GM21786 (cell line): ENCODE measurements around the gene REM2.

Experiments
- ATAC-seq: cut with Tn5 transposase; IDR thresholded peaks from one replicate; pipeline ENCODE4 v1.9.1; 2021; ENCODE audit not compliant: unreplicated experiment

REM2 gene

DNA sequence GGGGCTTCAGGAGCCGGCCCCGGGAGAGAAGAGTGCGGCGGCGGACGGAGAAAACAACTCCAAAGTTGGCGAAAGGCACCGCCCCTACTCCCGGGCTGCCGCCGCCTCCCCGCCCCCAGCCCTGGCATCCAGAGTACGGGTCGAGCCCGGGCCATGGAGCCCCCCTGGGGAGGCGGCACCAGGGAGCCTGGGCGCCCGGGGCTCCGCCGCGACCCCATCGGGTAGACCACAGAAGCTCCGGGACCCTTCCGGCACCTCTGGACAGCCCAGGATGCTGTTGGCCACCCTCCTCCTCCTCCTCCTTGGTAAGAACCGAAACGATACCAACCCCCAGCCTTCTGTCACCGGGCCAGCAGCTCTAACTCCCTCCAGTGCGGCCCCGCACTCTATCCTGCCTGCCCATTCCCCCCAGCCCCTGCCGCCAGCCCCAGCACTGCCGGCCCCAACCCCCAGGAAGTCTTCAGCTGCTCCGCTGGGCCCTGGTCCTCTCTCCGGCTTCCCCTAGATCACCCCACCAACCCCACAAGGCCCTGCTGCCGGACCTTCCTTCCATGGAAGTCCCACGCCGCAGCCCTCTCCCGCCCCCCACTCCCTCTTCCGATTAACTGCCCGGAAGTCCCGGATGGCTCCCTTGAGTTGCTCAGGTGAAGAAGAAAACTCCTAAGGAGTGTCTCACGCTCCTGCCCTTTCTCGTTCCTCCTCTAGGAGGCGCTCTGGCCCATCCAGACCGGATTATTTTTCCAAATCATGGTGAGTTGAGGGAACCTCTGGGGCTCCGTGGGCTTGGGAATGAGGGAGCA lies 10.8 kb upstream of the REM2 start:
- peak; percentile 20 for ATAC-seq

DNA sequence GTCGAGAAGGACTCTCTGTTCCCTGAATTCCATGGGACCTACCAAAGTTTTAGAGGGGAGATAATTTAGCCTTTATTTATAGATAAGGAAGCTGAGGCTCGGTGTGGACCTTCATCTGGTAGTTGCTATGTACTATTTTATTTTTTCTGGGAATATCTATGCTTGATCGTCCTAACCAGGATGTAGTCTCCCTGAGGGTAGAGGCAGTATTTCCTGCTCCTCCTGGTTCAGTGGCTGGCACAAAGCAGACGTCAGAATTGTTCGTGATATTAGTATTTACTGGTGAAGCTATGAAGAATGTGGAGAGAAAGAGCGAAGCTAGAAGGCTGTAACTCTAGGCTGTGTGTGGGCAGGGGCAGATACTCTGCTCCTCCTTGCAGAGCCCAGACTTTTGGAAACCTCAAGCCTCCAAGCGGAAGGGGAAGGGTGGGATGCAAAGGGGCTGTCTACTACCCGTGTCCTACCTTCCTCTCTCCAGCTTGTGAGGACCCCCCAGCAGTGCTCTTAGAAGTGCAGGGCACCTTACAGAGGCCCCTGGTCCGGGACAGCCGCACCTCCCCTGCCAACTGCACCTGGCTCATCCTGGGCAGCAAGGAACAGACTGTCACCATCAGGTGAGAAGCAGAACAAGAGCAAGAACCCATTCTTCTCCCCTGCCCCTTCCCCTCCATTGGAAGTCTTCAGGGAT lies 10.0 kb upstream of the REM2 start:
- ATAC-seq = no peak

DNA sequence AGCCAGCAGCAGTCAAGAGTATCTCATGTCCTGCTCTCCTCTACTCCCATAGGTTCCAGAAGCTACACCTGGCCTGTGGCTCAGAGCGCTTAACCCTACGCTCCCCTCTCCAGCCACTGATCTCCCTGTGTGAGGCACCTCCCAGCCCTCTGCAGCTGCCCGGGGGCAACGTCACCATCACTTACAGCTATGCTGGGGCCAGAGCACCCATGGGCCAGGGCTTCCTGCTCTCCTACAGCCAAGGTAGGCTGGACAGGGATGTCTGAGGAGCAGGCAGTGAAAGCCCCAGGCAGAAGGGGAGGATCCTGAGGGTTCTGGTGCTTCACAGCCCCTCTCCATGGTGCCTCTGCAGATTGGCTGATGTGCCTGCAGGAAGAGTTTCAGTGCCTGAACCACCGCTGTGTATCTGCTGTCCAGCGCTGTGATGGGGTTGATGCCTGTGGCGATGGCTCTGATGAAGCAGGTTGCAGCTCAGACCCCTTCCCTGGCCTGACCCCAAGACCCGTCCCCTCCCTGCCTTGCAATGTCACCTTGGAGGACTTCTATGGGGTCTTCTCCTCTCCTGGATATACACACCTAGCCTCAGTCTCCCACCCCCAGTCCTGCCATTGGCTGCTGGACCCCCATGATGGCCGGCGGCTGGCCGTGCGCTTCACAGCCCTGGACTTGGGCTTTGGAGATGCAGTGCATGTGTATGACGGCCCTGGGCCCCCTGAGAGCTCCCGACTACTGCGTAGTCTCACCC lies 7.8 kb upstream of the REM2 start:
- ATAC-seq = no peak

DNA sequence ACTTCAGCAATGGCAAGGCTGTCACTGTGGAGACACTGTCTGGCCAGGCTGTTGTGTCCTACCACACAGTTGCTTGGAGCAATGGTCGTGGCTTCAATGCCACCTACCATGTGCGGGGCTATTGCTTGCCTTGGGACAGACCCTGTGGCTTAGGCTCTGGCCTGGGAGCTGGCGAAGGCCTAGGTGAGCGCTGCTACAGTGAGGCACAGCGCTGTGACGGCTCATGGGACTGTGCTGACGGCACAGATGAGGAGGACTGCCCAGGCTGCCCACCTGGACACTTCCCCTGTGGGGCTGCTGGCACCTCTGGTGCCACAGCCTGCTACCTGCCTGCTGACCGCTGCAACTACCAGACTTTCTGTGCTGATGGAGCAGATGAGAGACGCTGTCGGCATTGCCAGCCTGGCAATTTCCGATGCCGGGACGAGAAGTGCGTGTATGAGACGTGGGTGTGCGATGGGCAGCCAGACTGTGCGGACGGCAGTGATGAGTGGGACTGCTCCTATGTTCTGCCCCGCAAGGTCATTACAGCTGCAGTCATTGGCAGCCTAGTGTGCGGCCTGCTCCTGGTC lies 7.2 kb upstream of the REM2 start:
- no peak for ATAC-seq

DNA sequence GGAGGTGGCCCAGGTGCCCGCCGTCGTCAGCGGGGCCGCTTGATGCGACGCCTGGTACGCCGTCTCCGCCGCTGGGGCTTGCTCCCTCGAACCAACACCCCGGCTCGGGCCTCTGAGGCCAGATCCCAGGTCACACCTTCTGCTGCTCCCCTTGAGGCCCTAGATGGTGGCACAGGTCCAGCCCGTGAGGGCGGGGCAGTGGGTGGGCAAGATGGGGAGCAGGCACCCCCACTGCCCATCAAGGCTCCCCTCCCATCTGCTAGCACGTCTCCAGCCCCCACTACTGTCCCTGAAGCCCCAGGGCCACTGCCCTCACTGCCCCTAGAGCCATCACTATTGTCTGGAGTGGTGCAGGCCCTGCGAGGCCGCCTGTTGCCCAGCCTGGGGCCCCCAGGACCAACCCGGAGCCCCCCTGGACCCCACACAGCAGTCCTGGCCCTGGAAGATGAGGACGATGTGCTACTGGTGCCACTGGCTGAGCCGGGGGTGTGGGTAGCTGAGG lies 6.0 kb upstream of the REM2 start:
- ATAC-seq = no peak

DNA sequence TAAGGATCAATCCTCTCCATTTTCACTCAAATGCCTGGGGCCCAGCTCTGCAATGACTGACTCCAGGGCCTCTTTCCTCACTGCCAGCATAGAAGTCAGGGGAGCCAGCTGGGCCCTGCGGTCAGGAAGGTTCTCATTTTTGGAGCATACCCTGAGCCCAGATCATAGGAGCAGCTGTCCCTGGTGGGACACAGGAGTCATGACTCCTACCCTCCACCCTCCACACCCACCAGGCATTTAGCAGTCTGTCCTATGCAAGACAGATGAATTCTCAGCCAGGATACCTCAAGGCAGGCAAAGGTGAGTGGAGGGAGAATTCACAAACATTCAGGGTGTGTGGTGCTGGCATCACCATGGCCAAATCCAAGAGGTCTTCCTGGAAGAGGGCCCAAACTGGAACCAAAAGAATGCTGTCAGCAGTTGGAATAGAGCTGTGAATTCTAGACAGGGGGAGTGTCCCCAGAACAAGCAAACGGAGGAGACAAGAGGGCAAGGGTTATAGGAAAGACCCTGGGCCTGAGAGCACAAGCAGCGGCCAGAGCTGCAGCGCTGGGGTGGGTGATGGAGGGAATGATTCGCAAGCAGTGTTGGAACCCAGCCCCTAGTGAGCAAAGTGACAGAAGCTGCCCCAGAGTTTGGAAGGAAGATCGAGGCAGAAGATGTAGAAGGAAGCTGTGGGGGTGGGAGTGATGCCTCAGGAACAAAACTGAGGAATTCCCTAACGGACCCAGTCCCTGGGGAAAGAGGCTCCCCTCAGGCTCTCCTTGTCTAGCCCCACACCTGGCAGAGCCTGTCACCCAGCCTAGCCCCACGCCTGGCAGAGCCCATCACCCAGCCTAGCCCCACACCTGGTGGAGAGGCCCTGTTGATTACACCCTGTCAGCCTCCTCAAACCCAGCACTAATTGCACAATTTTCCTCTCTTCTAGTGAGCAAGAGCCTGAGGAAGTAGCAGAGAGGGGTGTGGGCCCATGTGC lies 4.5 kb upstream of the REM2 start:
- no peak for ATAC-seq

DNA sequence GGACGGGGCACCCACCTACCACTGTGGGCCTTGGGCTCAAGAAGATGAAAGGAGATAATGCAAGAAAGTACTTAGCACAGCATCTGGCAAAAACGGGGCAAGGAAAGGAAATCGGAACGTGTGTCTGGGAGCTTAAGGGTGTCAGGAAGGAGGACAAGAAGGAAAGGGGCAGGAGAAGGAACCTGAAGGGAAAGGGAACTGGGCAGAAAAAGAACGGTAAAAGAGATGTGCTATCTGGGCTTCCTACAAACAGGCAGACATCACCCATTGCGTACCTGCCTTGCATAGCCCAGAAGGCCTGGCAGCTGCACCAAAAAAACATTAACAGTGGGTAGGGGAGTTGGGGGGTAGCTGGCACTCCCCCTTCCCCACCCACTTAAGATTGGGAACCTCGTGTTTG lies 958 bp upstream of the REM2 start:
- ATAC-seq = no peak

DNA sequence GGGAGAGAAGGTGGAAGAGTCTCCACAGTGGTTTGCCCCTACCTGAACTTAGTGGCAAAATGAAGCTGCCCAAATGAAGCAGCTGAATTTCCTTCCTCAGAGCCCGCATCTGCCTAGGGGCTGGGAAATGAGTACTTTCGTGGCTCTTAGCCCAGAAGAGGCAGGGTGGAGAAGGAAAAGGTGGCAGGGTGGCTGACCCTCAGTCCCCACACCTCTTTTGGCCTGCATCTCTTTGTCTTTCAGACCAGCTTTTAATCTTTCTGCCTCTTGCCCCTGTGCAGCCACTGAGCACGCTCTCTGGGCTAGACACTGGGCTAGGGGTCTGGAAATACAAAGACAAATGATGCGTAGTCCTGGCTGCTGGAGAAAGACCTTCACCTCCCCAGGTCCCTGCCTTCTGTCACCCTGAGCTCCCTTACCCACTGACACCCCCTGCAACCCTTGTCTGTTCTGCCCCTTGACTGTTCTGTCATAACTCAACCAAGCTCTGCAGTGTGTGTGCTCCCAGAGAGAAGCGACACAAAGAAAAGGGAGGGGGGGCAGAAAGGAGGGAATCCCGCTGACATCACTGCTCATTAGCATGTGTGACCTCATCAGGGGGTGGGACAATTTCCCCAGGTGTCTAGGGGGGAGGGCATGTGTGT lies 371 bp upstream of the REM2 start:
- no peak for ATAC-seq

DNA sequence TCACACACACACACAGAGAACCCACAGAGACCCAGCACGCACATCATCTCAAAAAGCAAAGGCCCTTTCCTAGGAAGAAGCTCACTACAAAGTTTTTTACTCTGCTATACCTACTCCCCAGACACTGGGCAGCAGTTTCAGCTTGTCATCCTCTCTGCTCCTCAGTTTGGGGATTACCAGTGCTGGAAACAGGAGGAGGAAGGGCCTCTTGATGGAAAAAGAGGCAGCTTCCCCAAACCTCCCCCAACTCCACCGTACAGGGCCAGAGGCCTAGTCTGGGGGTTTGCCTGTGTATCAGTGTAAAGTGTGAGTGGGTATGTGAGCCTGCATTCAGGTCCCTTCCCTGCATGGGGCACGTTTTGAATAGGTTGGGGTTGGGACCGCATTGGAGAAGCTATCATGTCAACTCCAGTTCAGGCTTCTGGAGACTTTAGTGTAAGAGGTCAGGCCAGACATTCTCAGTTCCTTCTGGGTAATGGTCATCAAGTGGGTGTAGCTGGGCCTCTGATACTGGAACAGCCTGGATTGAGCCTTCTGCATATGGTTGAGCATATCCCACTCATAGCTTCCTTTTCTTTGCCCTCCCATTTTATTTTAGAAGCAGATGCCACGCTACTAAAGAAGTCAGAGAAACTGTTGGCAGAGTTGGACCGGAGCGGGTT lies 1.2 kb downstream of the REM2 start:
- no peak for ATAC-seq

DNA sequence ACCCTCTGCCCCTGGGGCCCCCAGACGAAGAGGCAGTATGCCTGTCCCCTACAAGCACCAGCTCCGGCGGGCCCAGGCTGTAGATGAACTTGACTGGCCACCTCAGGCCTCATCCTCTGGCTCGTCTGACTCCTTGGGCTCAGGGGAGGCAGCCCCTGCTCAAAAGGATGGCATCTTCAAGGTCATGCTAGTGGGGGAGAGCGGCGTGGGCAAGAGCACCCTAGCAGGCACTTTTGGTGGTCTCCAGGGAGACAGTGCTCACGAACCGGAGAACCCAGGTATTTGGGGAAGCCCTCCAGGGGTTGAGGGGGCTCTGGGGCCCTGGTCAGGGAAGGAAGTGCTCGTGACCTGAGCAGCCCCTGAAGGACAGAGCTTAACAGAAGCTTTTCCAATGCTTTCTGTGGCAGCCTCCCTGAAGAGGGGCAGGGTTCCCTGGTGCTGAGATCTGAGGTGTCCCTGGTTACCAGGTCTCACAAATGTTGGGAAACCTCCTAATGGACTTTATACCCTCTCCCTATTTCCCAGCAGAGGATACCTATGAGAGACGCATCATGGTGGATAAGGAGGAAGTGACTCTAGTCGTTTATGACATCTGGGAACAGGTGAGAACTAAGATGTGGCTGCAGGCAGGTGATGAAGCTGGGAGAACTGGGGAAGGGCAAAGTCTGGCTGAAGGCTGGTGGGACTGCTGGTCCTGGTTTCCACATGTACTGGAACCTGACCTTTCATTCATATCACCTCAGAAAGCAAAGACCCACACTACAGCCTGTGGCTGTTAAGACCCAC lies 1.9 kb downstream of the REM2 start:
- no peak for ATAC-seq

DNA sequence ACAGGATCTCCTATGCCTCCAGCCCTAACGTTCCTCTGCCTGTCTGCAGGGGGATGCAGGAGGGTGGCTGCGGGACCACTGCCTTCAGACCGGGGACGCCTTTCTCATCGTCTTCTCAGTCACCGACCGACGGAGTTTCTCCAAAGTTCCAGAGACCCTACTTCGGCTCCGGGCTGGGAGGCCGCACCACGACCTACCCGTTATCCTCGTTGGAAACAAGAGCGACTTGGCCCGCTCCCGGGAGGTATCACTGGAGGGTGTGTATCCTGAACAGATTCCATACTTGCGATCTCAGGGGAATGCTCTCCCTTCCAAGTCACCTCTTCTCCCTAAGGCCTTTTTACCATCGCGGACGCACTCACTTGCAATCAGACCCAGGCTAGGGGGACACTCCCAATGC lies 3.0 kb downstream of the REM2 start:
- no peak for ATAC-seq

DNA sequence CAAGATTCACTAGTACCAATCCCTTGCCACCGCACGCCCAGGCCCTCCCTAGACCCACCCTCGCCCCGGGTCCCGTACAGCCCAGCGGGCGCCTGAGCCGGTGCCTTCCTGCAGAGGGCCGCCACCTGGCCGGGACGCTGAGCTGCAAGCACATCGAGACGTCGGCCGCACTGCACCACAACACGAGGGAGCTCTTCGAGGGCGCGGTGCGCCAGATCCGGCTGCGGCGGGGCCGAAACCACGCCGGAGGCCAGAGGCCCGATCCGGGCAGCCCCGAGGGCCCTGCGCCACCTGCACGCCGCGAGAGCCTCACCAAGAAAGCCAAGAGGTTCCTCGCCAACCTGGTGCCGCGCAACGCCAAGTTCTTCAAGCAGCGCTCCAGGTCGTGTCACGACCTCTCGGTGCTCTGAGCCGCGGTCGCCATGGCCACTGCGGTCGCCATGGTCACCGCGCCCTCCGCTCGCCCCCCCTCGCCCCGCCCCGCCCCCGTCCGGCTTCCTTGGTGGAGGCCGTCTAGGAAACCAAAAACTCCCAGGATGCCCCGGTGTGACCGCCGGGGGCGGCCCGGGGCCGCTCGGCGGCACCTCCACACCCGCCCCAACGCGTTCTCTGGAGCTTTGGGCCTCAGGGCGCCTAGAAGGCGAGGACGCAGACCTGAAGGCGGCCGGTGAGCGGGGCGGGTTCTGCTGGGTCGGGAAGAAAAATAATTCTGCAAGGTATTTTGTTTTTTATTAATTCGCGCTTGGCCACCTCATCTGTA lies 3.7 kb downstream of the REM2 start:
- ATAC-seq = peak; percentile 46

DNA sequence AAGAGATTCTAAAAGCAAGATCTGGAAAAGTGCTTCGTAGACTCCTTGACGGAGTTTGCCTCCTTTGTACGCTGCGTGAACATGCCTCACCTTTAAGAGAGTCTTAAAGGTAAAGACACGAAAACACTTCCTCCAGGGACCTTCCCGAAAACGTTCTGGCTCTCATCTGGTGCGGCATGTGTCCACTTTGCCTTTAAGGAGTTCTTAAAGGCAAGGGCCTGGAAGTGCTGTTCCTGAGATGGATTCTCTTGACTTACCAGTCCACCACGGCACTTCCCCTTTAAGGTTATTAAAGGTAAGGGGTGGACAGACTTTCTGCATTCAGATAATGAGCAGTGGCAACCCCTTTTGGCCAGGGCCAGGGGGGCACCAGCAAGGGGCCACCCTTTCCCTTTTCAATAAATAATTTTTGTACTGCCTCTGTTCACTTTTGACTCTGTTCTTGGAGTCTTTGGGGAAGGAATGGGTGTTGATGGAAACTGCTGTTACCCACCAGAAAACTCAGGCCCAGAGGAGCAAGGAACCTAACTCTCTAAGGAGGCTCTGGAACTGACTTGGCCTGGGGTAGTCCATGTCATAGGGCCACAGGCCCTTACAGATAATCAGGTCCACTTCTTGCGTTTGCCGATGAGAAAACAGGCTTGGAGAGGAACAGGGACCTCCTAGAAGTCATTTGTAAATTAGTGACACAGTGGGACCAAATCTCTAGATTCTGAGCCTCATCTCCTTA lies 4.4 kb downstream of the REM2 start:
- ATAC-seq = peak; percentile 41

DNA sequence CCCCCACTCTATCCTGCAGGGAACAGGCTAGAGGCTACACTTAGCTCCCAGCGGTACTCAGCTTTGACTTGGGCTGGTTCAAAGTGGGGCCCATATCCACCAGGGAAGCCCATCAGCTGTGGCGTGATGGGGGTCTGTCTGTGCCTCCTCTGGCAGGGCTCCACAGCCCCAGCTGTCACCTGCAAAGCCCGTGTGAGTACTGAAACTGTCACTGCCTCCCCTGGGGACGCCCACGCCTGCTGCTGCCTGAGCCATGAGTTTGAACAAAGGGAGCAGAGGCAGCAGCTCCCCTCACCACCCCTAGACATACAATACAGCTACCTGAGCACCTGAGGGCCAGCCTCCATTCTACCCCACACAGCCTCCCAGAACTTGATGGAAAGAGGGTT lies 5.0 kb downstream of the REM2 start:
- peak; percentile 45 for ATAC-seq

DNA sequence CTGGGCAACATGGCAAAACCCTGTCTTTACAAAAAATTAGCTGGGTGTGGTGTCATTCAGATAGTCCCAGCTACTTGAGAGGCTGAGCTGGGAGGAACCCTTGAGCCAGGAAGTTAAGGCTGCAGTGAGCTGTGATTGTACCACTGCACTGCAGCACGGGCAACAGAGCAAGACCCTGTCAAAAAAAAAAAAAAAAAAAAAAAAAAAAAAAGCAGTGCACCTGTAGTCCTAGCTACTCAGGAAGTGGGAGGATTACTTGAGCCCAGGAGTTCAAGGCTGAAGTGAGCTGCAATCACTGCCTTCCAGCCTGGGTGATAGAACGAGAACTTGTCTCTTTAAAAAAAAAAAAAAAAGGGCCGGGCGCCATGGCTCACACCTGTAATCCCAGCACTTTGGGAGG lies 5.6 kb downstream of the REM2 start:
- ATAC-seq = no peak

DNA sequence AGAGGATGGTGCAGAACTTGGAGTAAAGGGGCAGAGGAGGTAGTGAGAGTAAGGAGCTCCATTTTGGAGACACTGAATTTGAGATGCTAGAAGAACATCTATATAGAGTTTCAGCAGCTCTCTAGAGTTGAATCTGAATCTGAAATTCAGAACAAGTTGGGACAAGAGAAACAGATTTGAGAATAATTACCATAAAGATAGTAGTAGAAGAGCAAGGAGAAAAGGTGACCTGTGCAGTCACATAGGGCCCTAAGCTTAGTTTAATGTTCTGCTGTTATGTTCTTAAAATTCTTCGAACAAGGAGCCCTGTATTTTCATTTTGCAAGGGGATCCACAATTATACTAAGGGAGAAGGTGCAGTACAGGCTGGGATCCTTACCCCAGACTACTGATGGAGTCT lies 7.4 kb downstream of the REM2 start:
- ATAC-seq = no peak

DNA sequence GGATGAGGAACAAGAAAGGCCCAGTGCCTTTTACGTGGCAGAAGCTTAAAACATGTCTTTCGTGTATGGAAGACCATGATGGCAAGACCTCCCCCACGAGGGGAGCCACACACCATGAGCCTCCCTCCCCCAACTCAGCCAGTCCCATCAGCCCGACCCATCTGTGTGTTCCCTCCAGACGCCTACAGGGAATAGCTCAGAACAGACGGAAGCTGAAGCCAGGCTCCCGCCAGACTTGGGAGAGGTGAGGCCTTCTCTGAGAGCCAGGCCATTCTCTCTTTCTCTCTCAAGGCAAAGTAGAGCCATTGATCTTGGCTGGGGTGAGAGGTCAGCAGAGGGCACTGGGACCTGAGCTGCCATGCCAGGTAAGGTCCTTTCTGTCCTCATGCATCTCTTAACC lies 9.5 kb downstream of the REM2 start:
- no peak for ATAC-seq
